Ectodermal cell (in vitro differentiated cells): Measurements from ENCODE around the gene TRPM3.

Experiments used
- H3K27ac ChIP-seq: 2 replicates; pipeline ENCODE4 v1.7.0; 2013; ENCODE audit warnings: mild to moderate bottlenecking, low read depth, low read length; ENCODE audit not compliant: insufficient read depth, poor library complexity, severe bottlenecking
- H3K27me3 ChIP-seq: 2 replicates; pipeline ENCODE4 v1.7.0; 2013; ENCODE audit warnings: mild to moderate bottlenecking, low read length; ENCODE audit not compliant: insufficient read depth, control insufficient read depth, poor library complexity, severe bottlenecking
- H3K36me3 ChIP-seq: one replicate; pipeline ENCODE4 v1.7.0; 2013; ENCODE audit warnings: low read length; ENCODE audit not compliant: control insufficient read depth, insufficient read depth
- H3K4me1 ChIP-seq: one replicate; pipeline ENCODE4 v1.7.0; 2013; ENCODE audit warnings: low read length; ENCODE audit not compliant: control insufficient read depth, insufficient read depth
- H3K4me3 ChIP-seq: 2 replicates; pipeline ENCODE4 v1.7.0; 2013; ENCODE audit warnings: low read depth, low read length, control low read depth; ENCODE audit not compliant: insufficient read depth
- H3K9me3 ChIP-seq: 2 replicates; pipeline ENCODE4 v1.7.0; 2013; ENCODE audit warnings: mild to moderate bottlenecking, low read length, moderate library complexity; ENCODE audit not compliant: control insufficient read depth
- WGBS, 2 experiments: methylation state at CpG; one replicate each; pipeline ENCODE4 v1.1.7; 2013; ENCODE audit warnings: missing lambda C conversion rate in 2 of 2; 5-methylcytosine and 5-hydroxymethylcytosine counted together

Gene TRPM3

DNA sequence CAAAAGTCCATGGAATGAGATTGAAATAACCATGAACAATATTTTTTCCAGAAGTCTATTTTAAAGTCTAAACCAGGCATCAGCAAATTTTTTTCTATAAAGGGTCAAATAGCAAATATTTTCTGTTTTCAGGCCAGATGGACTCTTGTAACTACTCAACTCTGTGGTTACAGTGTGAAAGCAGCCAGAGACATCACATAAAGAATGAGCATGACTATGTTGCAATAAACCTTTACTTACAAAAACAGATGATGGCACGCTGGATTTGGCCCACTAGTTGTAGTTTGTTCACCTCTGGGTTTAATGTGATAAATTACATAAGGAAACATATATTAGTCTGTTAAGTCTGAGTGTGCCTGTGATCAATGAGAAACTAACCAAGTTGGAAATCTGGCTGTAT lies 319.2 kb downstream of the TRPM3 start:
- H3K4me3 ChIP-seq = no peak overlapping the region
- WGBS, 2 experiments = 32 to 67% methylated on average over 1 of the region's 1 CpG
- H3K27me3 ChIP-seq = no peaks in the 10 kb centered on the region
- H3K27ac ChIP-seq = no peak overlapping the region
- H3K36me3 ChIP-seq = no peaks in the 10 kb centered on the region
- peaks cover 6% of the 10 kb centered on the region for H3K4me1 ChIP-seq
- no peaks in the 10 kb centered on the region for H3K9me3 ChIP-seq

GRCh38 chr9:70801181-70801829 lies 320.1 kb downstream of the TRPM3 start:
- H3K27ac ChIP-seq = no peak overlapping the region
- H3K9me3 ChIP-seq = no peaks in the 10 kb centered on the region
- no peaks in the 10 kb centered on the region for H3K36me3 ChIP-seq
- H3K27me3 ChIP-seq = no peaks in the 10 kb centered on the region
- whole genome bisulfite sequencing, 2 experiments = 69 to 74% methylated on average over 4 of the region's 4 CpGs
- peaks cover 6% of the 10 kb centered on the region for H3K4me1 ChIP-seq
- no peak overlapping the region for H3K4me3 ChIP-seq

DNA sequence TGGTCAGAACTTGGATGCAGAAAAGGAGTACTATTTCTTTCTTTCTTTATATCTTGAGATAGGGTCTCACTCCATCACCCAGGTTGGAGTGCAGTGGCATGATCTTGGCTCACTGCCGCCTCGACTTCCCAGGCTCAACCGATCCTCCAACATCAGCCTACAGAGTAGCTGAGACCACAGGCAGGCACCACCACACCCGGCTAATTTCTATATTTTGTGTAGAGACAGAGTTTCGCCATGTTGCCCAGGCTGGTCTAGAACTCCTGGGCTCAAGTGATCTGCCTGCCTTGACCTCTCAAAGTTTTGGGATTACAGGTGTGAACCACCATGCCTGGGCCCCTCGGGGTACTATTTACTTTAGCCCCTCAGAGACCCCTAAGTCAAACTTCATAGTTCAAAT lies 323.4 kb downstream of the TRPM3 start:
- no peaks in the 10 kb centered on the region for H3K36me3 ChIP-seq
- no peak overlapping the region for H3K4me3 ChIP-seq
- H3K9me3 ChIP-seq = no peaks in the 10 kb centered on the region
- H3K4me1 ChIP-seq = peaks cover 6% of the 10 kb centered on the region
- H3K27me3 ChIP-seq = no peaks in the 10 kb centered on the region
- 93 to 94% methylated on average over 6 of the region's 6 CpGs for WGBS, 2 experiments
- H3K27ac ChIP-seq = no peak overlapping the region

DNA sequence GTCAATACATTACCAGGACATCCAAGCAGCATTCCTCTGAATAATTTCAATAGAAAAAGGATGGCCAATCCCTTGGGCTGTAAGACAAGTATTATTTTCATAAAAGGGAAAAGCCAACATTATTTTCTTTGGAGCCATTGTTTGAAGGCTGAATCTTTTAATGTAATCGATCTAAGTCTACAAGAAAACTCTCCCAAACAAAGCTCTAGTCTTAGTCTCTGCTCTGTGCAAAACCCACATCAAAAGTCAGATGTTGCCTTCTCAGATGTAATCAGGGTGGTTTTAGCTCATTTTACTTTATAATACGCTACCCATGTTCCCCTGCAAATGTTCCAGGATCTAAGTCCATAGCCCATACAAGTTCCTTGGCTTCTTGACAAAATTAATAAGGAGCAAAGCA lies 325.6 kb downstream of the TRPM3 start:
- no peaks in the 10 kb centered on the region for H3K27me3 ChIP-seq
- peaks cover 11% of the 10 kb centered on the region for H3K4me1 ChIP-seq
- H3K9me3 ChIP-seq = no peaks in the 10 kb centered on the region
- no peak overlapping the region for H3K27ac ChIP-seq
- no peak overlapping the region for H3K4me3 ChIP-seq
- no peaks in the 10 kb centered on the region for H3K36me3 ChIP-seq
- WGBS, 2 experiments = 97 to 100% methylated on average over 2 of the region's 2 CpGs

GRCh38 chr9:70792796-70793195 lies 328.6 kb downstream of the TRPM3 start:
- H3K9me3 ChIP-seq = no peaks in the 10 kb centered on the region
- WGBS, 2 experiments = no CpG with 5 or more reads among the region's 1 CpG
- no peaks in the 10 kb centered on the region for H3K27me3 ChIP-seq
- no peak overlapping the region for H3K27ac ChIP-seq
- H3K36me3 ChIP-seq = no peaks in the 10 kb centered on the region
- peaks cover 11% of the 10 kb centered on the region for H3K4me1 ChIP-seq
- no peak overlapping the region for H3K4me3 ChIP-seq

DNA sequence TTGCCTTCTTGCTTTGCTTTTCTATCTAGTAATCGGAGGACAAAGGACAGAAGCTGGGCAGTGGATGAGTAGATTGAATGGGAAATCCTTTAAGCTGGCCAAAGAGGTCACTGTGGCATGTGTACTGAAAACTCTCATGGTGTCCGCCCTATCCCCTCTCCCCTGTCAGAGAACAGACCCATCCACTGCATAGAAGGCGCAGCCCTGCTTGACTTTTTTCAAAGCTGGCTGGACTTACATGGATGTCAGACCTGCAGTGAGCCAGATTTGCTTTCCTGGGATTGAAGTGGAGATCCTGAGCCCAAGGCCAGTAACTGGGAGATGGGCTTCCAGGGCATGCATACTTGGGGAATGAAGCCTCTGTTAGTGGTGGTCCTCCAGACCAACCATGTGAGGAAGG lies 329.5 kb downstream of the TRPM3 start:
- H3K27me3 ChIP-seq = no peaks in the 10 kb centered on the region
- peaks cover 11% of the 10 kb centered on the region for H3K4me1 ChIP-seq
- 84 to 88% methylated on average over 3 of the region's 3 CpGs for WGBS, 2 experiments
- no peak overlapping the region for H3K4me3 ChIP-seq
- peak overlapping the region; percentile 11 for H3K27ac ChIP-seq
- no peaks in the 10 kb centered on the region for H3K9me3 ChIP-seq
- H3K36me3 ChIP-seq = no peaks in the 10 kb centered on the region

- Histone ChIP-seq H3K36me3 (no peaks in the 10 kb centered on the region), H3K27ac (no peak overlapping the region), H3K27me3 (no peaks in the 10 kb centered on the region), H3K4me1 (peaks cover 11% of the 10 kb centered on the region), H3K4me3 (no peak overlapping the region), H3K9me3 (no peaks in the 10 kb centered on the region)
- WGBS, 2 experiments = no CpG with 5 or more reads among the region's 1 CpG
Observed at GRCh38 chr9:70789086-70789485, 332.3 kb downstream of the TRPM3 start.

DNA sequence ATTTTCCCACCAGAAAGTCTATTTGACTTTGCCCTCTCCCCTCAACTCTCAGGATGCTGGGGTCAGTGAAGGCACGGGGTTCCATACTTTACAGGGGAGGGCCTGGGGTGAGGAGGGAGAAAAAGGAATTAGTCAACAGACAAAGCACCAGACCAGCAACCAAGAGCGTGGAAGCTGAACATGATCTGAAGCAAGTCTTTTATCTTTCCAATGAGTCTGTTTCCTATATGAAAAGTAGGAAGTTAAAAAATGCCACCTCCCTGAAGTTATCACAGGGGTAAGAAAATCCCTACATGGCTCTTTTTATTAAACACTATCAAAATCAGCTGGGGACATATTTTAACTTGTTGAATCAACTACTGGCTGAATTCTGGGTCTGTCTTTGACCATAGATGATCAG lies 337.0 kb downstream of the TRPM3 start:
- WGBS, 2 experiments = 79 to 89% methylated on average over 2 of the region's 2 CpGs
- H3K27me3 ChIP-seq = no peaks in the 10 kb centered on the region
- no peak overlapping the region for H3K4me3 ChIP-seq
- H3K27ac ChIP-seq = no peak overlapping the region
- H3K4me1 ChIP-seq = no peaks in the 10 kb centered on the region
- H3K9me3 ChIP-seq = no peaks in the 10 kb centered on the region
- H3K36me3 ChIP-seq = no peaks in the 10 kb centered on the region

- H3K9me3 ChIP-seq = no peaks in the 10 kb centered on the region
- WGBS, 2 experiments = 96 to 99% methylated on average over 2 to 3 of the region's 3 CpGs
- no peak overlapping the region for H3K27ac ChIP-seq
Observed at GRCh38 chr9:70778568-70778967, 342.9 kb downstream of the TRPM3 start.

DNA sequence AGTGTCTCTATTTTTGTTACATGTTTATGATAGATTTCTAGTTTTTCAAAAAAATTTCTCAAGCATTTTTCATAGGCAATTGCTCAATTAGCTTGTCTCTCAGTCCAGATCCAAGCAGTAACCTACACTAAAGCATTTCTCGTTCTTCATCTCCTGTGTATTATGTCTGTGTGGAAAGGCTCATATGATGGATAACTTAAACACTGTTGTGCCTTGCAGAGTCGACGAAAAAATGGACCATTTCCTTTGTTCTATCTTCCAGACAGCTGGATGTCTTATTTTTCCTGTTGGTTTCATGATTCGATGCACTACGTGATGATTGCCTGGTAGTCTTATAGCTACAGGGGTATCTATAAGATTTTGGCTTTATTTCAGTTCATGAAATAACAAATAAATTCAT lies 347.8 kb downstream of the TRPM3 start:
- Histone ChIP-seq H3K9me3 (no peaks in the 10 kb centered on the region), H3K36me3 (no peaks in the 10 kb centered on the region), H3K4me3 (no peak overlapping the region), H3K27ac (no peak overlapping the region), H3K4me1 (no peaks in the 10 kb centered on the region), H3K27me3 (no peaks in the 10 kb centered on the region)
- WGBS, 2 experiments = 94 to 96% methylated on average over 5 of the region's 5 CpGs

More at GRCh38 chr9:70778568-70778967, 342.9 kb downstream of the TRPM3 start:
- Histone ChIP-seq H3K4me1 (no peaks in the 10 kb centered on the region), H3K36me3 (no peaks in the 10 kb centered on the region), H3K4me3 (no peak overlapping the region), H3K27me3 (no peaks in the 10 kb centered on the region)

- no peak overlapping the region for H3K4me3 ChIP-seq
- no peaks in the 10 kb centered on the region for H3K27me3 ChIP-seq
- H3K4me1 ChIP-seq = peaks cover 2% of the 10 kb centered on the region
- 96% methylated on average over 3 of the region's 3 CpGs for WGBS, 2 experiments
- H3K9me3 ChIP-seq = no peaks in the 10 kb centered on the region
- H3K27ac ChIP-seq = no peak overlapping the region
- no peaks in the 10 kb centered on the region for H3K36me3 ChIP-seq
Observed at GRCh38 chr9:70772601-70773000, 348.8 kb downstream of the TRPM3 start.
